Activated naive CD4-positive, alpha-beta T cell treated with anti-CD3 and anti-CD28 coated beads, Interleukin-2, amount 50 U/mL, for 16 hours (primary cell): ENCODE results near the gene USP48.
"Not testable (repeated sequence)": the region's sequence is repeated elsewhere in the genome, so short reads cannot be mapped to it uniquely, and the experiment has no call there.

ENCODE experiments used
- DNase-seq: peaks from one replicate; pipeline ENCODE4 v3.0.0-alpha.2; 2020

USP48 gene

GRCh38 chr1:21782868-21783678 is at the start of gene USP48:
Gene USP48, minus strand, starts transcription at chr1:21783149. Its CDS starts 192 bp downstream, at chr1:21782957.
- peak; percentile 98 for DNase-seq

- DNase-seq, result no peak
Observed at GRCh38 chr1:21831454-21831970, 48.6 kb upstream of the USP48 start.

- DNase-seq, result no peak
Observed at GRCh38 chr1:21830792-21831453, 48.0 kb upstream of the USP48 start.

GRCh38 chr1:21829294-21829693 is 46.3 kb upstream of the USP48 start:
- no peak for DNase-seq

- no peak for DNase-seq
Observed at GRCh38 chr1:21828506-21829210, 45.7 kb upstream of the USP48 start.

GRCh38 chr1:21828075-21828474 is 45.1 kb upstream of the USP48 start:
- DNase-seq, result no peak

- no peak for DNase-seq
Observed at GRCh38 chr1:21827141-21827679, 44.3 kb upstream of the USP48 start.

- DNase-seq, result not testable (repeated sequence)
Observed at GRCh38 chr1:21826694-21827093, 43.7 kb upstream of the USP48 start.

GRCh38 chr1:21825393-21825792 is 42.4 kb upstream of the USP48 start:
- no peak for DNase-seq

- DNase-seq, result no peak
Observed at GRCh38 chr1:21824926-21825325, 42.0 kb upstream of the USP48 start.

GRCh38 chr1:21823980-21824702 is 41.2 kb upstream of the USP48 start:
- no peak for DNase-seq

- DNase-seq, result no peak
Observed at GRCh38 chr1:21823206-21823979, 40.4 kb upstream of the USP48 start.

- DNase-seq, result no peak
Observed at GRCh38 chr1:21822349-21822748, 39.4 kb upstream of the USP48 start.

GRCh38 chr1:21821385-21822019 is 38.6 kb upstream of the USP48 start:
- DNase-seq, result no peak

- DNase-seq, result no peak
Observed at GRCh38 chr1:21820597-21821232, 37.8 kb upstream of the USP48 start.

- no peak for DNase-seq
Observed at GRCh38 chr1:21818656-21819055, 35.7 kb upstream of the USP48 start.

GRCh38 chr1:21816602-21817302 is 33.8 kb upstream of the USP48 start:
- no peak for DNase-seq

GRCh38 chr1:21815724-21816321 is 32.9 kb upstream of the USP48 start:
- DNase-seq, result no peak

GRCh38 chr1:21814981-21815582 is 32.1 kb upstream of the USP48 start:
- no peak for DNase-seq
